ENCODE results near the gene MRPL34.

DNA sequence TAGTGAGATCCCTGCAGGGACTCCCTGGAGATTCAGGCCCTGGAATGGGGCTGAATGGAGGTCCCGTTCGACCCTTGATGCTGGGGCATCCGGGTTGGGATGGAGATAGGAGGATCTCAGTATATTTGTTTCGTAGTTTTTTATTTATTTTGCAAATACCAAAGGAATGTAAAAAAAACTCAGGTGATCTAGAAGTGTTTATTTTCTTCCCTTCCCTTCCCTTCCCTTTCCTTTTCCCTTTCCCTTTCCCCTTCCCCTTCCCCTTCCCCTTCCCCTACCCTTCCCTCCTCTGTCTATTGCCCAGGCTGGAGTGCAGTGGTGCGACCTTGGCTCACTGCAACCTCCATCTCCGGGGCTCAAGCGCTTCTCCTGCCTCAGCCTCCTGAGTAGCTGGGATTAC, 36.2 kb downstream of the MRPL34 start:
- TF ChIP-seq, protein P1, sequence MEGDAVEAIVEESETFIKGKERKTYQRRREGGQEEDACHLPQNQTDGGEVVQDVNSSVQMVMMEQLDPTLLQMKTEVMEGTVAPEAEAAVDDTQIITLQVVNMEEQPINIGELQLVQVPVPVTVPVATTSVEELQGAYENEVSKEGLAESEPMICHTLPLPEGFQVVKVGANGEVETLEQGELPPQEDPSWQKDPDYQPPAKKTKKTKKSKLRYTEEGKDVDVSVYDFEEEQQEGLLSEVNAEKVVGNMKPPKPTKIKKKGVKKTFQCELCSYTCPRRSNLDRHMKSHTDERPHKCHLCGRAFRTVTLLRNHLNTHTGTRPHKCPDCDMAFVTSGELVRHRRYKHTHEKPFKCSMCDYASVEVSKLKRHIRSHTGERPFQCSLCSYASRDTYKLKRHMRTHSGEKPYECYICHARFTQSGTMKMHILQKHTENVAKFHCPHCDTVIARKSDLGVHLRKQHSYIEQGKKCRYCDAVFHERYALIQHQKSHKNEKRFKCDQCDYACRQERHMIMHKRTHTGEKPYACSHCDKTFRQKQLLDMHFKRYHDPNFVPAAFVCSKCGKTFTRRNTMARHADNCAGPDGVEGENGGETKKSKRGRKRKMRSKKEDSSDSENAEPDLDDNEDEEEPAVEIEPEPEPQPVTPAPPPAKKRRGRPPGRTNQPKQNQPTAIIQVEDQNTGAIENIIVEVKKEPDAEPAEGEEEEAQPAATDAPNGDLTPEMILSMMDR (IDR thresholded peaks at IDR 0.05), result no peak
- TF ChIP-seq ZFX (IDR thresholded peaks at IDR 0.05; ENCODE audit: borderline replicate concordance), result no peak

Measured in 22Rv1 (cell line).